ENCODE measurements around the gene PPARG. TPM values are rescaled to one million over a fixed set of nuclear protein-coding genes. Genes with fewer than 3 reads are reported as not detected.
"Not testable (repeated sequence)": the region's sequence is repeated elsewhere in the genome, so short reads cannot be mapped to it uniquely, and the experiment has no call there.

The PPARG gene
- polyA plus RNA-seq, 1 donor: 2.8 TPM

GRCh38 chr3:12279591-12280326 is 9.1 kb upstream of the PPARG start:
- no peak for DNase-seq (ENCODE audit: low read depth)

- no peak for DNase-seq (ENCODE audit: low read depth)
Observed at GRCh38 chr3:12280357-12280806, 8.5 kb upstream of the PPARG start.

GRCh38 chr3:12284591-12284990 is 4.3 kb upstream of the PPARG start:
- DNase-seq (ENCODE audit: low read depth): no peak

- DNase-seq (ENCODE audit: low read depth): no peak
Observed at GRCh38 chr3:12285003-12285555, 3.8 kb upstream of the PPARG start.

- DNase-seq (ENCODE audit: low read depth): not testable (repeated sequence)
Observed at GRCh38 chr3:12285779-12286178, 3.1 kb upstream of the PPARG start.

- DNase-seq (ENCODE audit: low read depth): no peak
Observed at GRCh38 chr3:12286504-12286903, 2.4 kb upstream of the PPARG start.

GRCh38 chr3:12286927-12287726 is 1.7 kb upstream of the PPARG start:
- no peak for DNase-seq (ENCODE audit: low read depth)

- no peak for DNase-seq (ENCODE audit: low read depth)
Observed at GRCh38 chr3:12287727-12288181, 1.1 kb upstream of the PPARG start.

GRCh38 chr3:12289524-12289923 is 654 bp downstream of the PPARG start:
- no peak for DNase-seq (ENCODE audit: low read depth)

- DNase-seq (ENCODE audit: low read depth): no peak
Observed at GRCh38 chr3:12292770-12293169, 3.9 kb downstream of the PPARG start.

- no peak for DNase-seq (ENCODE audit: low read depth)
Observed at GRCh38 chr3:12294885-12295580, 6.2 kb downstream of the PPARG start.

- DNase-seq (ENCODE audit: low read depth): no peak
Observed at GRCh38 chr3:12296511-12296910, 7.6 kb downstream of the PPARG start.

GRCh38 chr3:12299026-12299425 is 10.2 kb downstream of the PPARG start:
- DNase-seq (ENCODE audit: low read depth): no peak

- DNase-seq (ENCODE audit: low read depth): no peak
Observed at GRCh38 chr3:12300137-12300536, 11.3 kb downstream of the PPARG start.

GRCh38 chr3:12301031-12301430 is 12.2 kb downstream of the PPARG start:
- no peak for DNase-seq (ENCODE audit: low read depth)

GRCh38 chr3:12301513-12301912 is 12.6 kb downstream of the PPARG start:
- DNase-seq (ENCODE audit: low read depth): no peak

GRCh38 chr3:12302564-12302963 is 13.7 kb downstream of the PPARG start:
- DNase-seq (ENCODE audit: low read depth): no peak

GRCh38 chr3:12303534-12303933 is 14.7 kb downstream of the PPARG start:
- no peak for DNase-seq (ENCODE audit: low read depth)

GRCh38 chr3:12303993-12304392 is 15.1 kb downstream of the PPARG start:
- DNase-seq (ENCODE audit: low read depth): no peak

GRCh38 chr3:12307136-12307535 is 18.3 kb downstream of the PPARG start:
- no peak for DNase-seq (ENCODE audit: low read depth)

GRCh38 chr3:12308517-12308916 is 19.6 kb downstream of the PPARG start:
- no peak for DNase-seq (ENCODE audit: low read depth)

- DNase-seq (ENCODE audit: low read depth): no peak
Observed at GRCh38 chr3:12309716-12310115, 20.8 kb downstream of the PPARG start.
